Activated CD4-positive, alpha-beta T cell treated with anti-CD3 and anti-CD28 coated beads, Interleukin-2, amount 10 ng/mL, durations not matched to agents 24 days and 14 days (primary cell): ENCODE data around the gene TMEM187. TPM values are rescaled to one million over a fixed set of nuclear protein-coding genes. Genes with fewer than 3 reads are reported as not detected.

Source experiments
- DNase-seq: peaks from one replicate; pipeline ENCODE4 v3.0.0; 2022
- H3K27ac Mint-ChIP-seq: one replicate; pipeline ENCODE4 v1.8.0; 2022; ENCODE audit warnings: mild to moderate bottlenecking, mixed read lengths
- H3K27me3 Mint-ChIP-seq: one replicate; pipeline ENCODE4 v1.8.0; 2022; ENCODE audit warnings: mixed read lengths
- H3K36me3 Mint-ChIP-seq: one replicate; pipeline ENCODE4 v1.8.0; 2022; ENCODE audit warnings: low read depth, mild to moderate bottlenecking, mixed read lengths
- H3K4me1 Mint-ChIP-seq: one replicate; pipeline ENCODE4 v1.8.0; 2021; ENCODE audit warnings: mixed read lengths
- H3K4me3 Mint-ChIP-seq: one replicate; pipeline ENCODE4 v1.8.0; 2022; ENCODE audit warnings: mild to moderate bottlenecking, moderate library complexity, mixed read lengths
- H3K9me3 Mint-ChIP-seq: one replicate; pipeline ENCODE4 v1.8.0; 2021; ENCODE audit warnings: mixed read lengths
- intact Hi-C: fragments of 100-400 bp; cut with micrococcal nuclease; formaldehyde crosslinking; loops from one replicate; pipeline ENCODE4 v1.15.1; 2023
- total RNA-seq: library from RNA; stranded (reverse); gene quantifications from 2 replicates; pipeline ENCODE4 v1.2.3, GENCODE V29; 2022

The TMEM187 gene, protein sequence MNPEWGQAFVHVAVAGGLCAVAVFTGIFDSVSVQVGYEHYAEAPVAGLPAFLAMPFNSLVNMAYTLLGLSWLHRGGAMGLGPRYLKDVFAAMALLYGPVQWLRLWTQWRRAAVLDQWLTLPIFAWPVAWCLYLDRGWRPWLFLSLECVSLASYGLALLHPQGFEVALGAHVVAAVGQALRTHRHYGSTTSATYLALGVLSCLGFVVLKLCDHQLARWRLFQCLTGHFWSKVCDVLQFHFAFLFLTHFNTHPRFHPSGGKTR
- 2.4 and 3.8 TPM in 2 replicates for total RNA-seq

DNA sequence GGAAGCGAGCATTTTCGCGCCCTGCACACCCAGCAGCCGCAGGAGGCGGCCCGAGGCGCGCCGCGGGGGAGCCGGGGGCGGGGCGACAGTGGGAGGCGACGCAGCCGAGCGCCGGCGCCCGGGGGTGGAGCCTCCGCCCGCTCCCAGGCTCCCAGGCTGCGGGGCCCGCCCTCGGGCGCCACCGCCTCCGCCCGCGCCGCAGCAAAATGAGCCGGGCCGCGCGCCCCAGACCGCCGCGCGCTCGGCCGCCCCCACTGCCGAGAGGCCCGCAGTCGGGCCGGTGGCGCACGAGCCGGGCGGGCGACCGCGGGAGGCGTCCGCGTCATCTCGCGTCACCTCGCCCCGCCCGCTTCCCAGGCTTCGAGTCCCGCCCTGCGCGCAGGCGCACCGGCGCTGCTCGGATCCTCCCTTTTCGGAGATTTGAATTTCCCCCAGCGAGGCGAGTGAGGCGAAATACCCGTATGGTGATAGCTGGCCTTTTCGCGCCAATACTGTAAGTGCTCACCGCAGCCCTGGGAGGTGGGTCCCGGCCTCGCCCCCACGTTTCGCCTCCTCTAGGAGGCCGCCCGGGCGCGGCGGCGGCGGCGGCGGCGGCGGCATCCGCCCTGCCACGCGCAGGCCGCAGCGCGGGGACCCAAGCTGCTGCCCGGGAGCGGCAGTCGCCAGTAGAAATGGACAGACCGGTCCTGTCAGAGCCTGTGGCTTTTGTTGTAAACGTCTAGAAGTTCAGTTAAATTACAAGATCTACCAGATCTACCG is at the start of gene TMEM187:
TMEM187 (plus strand) TSS at position 387 of the 759 bp plus-strand sequence. CDS start 9,309 bp downstream, outside the sequence.
- Mint-ChIP-seq H3K27me3 (no peaks in the 10 kb centered on the region), H3K27ac (peak within 1 kb of the TSS; percentile 100), H3K4me3 (peak within 1 kb of the TSS; percentile 98), H3K9me3 (no peaks in the 10 kb centered on the region), H3K36me3 (peaks cover 13% of the 10 kb centered on the region), H3K4me1 (peaks cover 23% of the 10 kb centered on the region)
- DNase-seq: peak; percentile 96
- intact Hi-C loops: loop anchor here (1.0 to 5.0 kb wide), 4 partner anchors 9 to 397 kb away; partner anchors contain the start of gene MECP2

DNA sequence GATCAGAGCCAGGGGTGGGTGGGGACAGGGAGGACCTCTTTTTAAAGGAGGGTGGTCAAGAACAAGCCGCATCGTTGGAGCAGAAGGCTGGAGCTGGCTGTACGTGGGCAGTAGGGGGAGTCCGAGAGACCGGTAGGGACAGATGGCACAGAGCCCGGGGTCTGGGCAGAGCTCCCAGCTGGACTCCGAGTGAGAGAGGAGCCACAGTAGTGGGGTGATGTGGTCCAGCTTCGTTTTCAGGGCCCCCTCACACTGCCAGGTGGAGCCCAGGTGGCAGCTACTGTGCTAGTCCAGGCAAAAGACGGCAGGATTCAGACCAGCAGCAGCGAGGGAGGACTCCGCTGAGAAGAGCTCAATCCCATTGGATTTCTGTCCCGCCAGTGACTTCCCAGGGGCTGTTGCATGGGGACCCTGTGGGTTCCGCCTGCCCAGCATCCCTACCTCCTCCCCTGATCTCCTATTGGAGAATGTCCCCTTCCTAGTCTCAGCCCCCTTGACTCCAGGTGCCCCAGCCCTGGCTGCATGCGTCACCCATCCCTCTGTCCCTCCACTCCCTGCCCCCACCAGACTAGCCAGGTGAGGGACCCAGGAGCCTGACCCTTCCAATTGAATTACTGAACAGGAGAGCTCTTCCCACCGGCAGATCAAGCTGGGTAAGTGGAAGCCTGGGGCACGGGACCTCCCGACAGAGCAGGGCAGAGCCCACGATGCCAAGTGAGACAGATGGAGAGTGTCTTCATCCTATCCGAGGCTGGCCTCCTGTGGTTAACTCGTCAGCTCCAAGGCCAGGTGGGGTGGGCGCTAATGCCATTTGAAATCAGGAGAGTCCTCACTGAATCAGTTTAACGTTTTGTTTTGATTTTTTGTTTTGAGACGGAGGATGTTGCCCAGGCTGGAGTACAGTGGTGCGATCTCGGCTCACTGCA is 49.4 kb upstream of the TMEM187 start:
- Mint-ChIP-seq H3K9me3 (no peaks in the 10 kb centered on the region), H3K27ac (peak overlapping the region; percentile 51), H3K4me1 (peaks cover 25% of the 10 kb centered on the region), H3K36me3 (peaks cover 14% of the 10 kb centered on the region), H3K4me3 (peak overlapping the region; percentile 97), H3K27me3 (no peaks in the 10 kb centered on the region)
- DNase-seq: peak; percentile 60
- intact Hi-C loops: loop anchor here (10.0 kb wide), 2 partner anchors 48 to 968 kb away; no protein-coding TSS in a partner anchor

DNA sequence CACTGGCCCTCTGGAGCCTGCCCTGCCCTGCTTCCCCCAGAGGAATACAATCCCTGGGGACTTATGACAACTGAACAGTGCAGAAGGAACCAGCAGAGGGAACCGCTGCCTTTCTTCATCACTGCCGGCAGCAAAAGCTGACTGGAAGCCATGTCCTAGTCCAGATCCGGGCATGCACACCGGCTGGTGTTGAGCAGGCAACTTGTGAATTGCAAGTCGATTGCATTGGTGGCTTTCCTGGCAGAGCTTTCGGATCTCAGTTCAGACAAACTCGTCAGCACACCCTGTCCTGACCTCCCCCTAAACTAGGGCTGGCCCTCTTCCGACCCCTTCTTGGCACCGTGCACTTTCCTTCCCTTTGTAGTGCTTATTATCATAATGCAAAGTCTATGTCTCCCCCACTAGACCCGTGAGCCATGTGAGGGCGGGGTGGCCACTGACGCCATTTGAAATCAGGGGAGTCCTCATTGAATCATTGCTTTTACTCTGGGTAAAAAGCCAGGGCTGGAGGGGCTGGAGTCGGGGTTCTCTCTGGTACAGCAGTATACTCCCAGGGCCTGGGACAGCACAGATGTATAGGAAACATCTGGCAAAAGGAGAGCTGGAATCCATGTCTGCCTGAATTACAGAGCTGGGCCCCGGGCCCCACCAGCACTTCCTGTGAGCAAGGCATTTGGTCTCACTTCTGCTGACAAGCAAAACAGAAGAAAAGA is 48.2 kb upstream of the TMEM187 start:
- Mint-ChIP-seq H3K9me3 (no peaks in the 10 kb centered on the region), H3K27me3 (no peaks in the 10 kb centered on the region), H3K4me3 (peak overlapping the region; percentile 97), H3K4me1 (peaks cover 31% of the 10 kb centered on the region), H3K36me3 (peaks cover 18% of the 10 kb centered on the region), H3K27ac (peak overlapping the region; percentile 97)
- peak; percentile 74 for DNase-seq
- intact Hi-C loops: loop anchor here (1.0 to 10.0 kb wide), 3 partner anchors 50 to 970 kb away; partner anchors contain the start of gene PLXNB3

DNA sequence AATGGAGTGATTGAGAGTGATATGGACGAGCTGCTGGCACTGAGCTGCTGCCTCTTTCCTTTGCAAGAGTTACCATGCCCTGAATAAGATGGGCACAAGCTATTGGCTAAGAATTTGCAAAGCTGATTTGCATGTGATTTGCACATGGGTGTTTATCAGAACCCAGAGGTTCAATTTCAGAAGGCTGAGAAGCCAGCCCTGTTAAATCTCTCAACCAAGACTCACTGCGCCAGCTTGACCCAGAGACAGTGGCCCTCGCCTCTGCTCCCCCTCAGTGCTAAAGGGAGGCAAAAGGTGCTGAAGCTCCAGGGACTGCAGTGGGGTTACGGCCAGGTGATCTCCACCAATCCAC is 47.2 kb upstream of the TMEM187 start:
- H3K36me3 Mint-ChIP-seq: peaks cover 11% of the 10 kb centered on the region
- no peaks in the 10 kb centered on the region for H3K9me3 Mint-ChIP-seq
- peak overlapping the region; percentile 97 for H3K27ac Mint-ChIP-seq
- H3K4me3 Mint-ChIP-seq: peak overlapping the region; percentile 97
- intact Hi-C loops: loop anchor here (5.0 to 10.0 kb wide), 3 partner anchors 51 to 971 kb away; partner anchors contain the start of genes ABCD1 and BCAP31
- no peak for DNase-seq
- H3K27me3 Mint-ChIP-seq: no peaks in the 10 kb centered on the region
- H3K4me1 Mint-ChIP-seq: peaks cover 28% of the 10 kb centered on the region

GRCh38 chrX:153925739-153926551 is 46.6 kb upstream of the TMEM187 start, which contains the start of gene ARHGAP4:
ARHGAP4 (minus strand) TSS chrX:153926264; CDS start chrX:153926202, 62 bp downstream.
- peak within 1 kb of the TSS; percentile 98 for H3K27ac Mint-ChIP-seq
- peak within 1 kb of the TSS; percentile 97 for H3K4me3 Mint-ChIP-seq
- intact Hi-C loops: loop anchor here (2.0 to 10.0 kb wide), 5 partner anchors 21 to 971 kb away; partner anchors contain the start of genes ABCD1, BCAP31, IDH3G and SSR4
- H3K4me1 Mint-ChIP-seq: peaks cover 30% of the 10 kb centered on the region
- no peaks in the 10 kb centered on the region for H3K27me3 Mint-ChIP-seq
- peak; percentile 85 for DNase-seq
- H3K9me3 Mint-ChIP-seq: no peaks in the 10 kb centered on the region
- peaks cover 12% of the 10 kb centered on the region for H3K36me3 Mint-ChIP-seq

DNA sequence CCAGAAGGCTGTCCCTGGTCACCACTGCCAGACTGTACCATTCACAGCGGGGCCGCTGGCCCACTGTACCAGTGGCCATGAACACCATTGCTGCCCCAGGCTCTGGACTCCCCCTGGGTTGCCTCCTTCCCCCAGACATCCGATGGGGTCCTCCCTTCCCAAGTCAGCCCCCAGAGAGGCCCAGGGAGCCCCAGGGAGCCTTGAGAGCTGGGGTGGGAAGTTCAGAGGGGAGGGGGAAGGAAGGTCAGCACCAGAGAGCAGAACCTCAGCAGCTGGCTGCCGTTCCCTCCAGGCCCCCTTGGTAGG is 46.0 kb upstream of the TMEM187 start:
- intact Hi-C loops: loop anchor here (2.0 to 10.0 kb wide), 5 partner anchors 20 to 972 kb away; partner anchors contain the start of genes ABCD1, BCAP31, IDH3G and SSR4
- peak overlapping the region; percentile 98 for H3K27ac Mint-ChIP-seq
- no peaks in the 10 kb centered on the region for H3K27me3 Mint-ChIP-seq
- no peak for DNase-seq
- peak overlapping the region; percentile 91 for H3K4me3 Mint-ChIP-seq
- H3K36me3 Mint-ChIP-seq: peaks cover 16% of the 10 kb centered on the region
- H3K9me3 Mint-ChIP-seq: no peaks in the 10 kb centered on the region
- H3K4me1 Mint-ChIP-seq: peaks cover 30% of the 10 kb centered on the region

DNA sequence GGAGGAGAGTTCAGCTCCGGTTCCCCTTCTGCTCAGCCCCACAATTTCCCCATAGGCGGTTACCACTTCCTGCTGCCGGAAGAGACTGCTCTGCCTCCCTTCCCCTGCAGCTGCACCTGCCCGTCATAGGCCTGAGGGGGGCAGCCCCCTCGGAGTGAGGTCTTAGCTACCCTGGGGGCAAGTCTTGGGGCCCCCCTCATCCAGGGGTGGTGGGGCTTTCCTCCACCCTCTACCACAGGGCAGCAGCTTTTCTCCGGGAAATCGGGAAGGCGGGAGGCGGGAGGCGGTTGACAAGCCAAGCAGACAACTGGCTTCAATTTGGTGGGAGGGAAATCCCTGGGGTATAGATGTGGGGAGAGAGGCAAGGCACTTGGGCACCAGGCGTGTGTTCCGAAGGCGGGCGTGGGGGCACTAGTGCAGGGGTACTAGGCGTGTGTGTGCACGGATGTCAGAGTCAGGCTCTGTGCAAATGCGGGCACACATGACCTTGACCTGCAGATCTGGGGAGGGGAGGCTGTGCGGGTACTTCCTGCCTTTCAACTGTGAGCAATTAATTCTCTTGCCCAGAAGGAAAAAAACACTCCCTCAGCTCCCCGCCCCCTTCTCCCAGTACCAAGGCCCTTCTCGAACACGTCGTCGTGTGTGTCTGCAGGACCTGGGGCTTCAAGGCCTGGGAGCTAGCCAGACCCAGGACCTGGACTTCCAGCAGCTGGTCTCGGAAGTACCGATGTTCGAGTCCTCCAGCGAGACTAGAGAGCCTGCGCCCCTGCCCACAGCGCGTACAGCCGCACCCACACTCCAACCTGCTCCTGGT is 45.5 kb upstream of the TMEM187 start:
- H3K27ac Mint-ChIP-seq: peak overlapping the region; percentile 98
- H3K4me3 Mint-ChIP-seq: peak overlapping the region; percentile 91
- intact Hi-C loops: loop anchor here (2.0 to 10.0 kb wide), 5 partner anchors 20 to 972 kb away; partner anchors contain the start of genes ABCD1, BCAP31, IDH3G and SSR4
- H3K36me3 Mint-ChIP-seq: peaks cover 20% of the 10 kb centered on the region
- H3K4me1 Mint-ChIP-seq: peaks cover 28% of the 10 kb centered on the region
- no peaks in the 10 kb centered on the region for H3K27me3 Mint-ChIP-seq
- DNase-seq: peak; percentile 92
- no peaks in the 10 kb centered on the region for H3K9me3 Mint-ChIP-seq

DNA sequence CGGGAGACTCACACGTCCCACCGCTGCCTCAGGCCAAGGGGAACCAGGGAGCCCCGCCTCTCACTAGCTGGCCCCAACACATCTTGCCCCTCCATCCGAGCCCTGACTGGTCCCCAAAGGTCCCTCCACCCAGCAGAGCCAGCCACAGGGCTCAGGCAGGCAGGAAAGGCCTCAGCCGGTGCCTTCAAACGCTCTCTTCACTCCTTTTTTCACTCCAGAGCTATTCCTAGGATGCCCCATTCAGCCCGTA is 45.0 kb upstream of the TMEM187 start:
- Mint-ChIP-seq H3K27me3 (no peaks in the 10 kb centered on the region), H3K4me1 (peaks cover 23% of the 10 kb centered on the region), H3K27ac (peak overlapping the region; percentile 98), H3K36me3 (peaks cover 22% of the 10 kb centered on the region), H3K4me3 (peak overlapping the region; percentile 91), H3K9me3 (no peaks in the 10 kb centered on the region)
- no peak for DNase-seq
- intact Hi-C loops: loop anchor here (2.0 to 10.0 kb wide), 5 partner anchors 19 to 973 kb away; partner anchors contain the start of genes ABCD1, BCAP31, IDH3G and SSR4

GRCh38 chrX:153927922-153928760 is 44.4 kb upstream of the TMEM187 start:
- peaks cover 21% of the 10 kb centered on the region for H3K4me1 Mint-ChIP-seq
- peak overlapping the region; percentile 91 for H3K4me3 Mint-ChIP-seq

DNA sequence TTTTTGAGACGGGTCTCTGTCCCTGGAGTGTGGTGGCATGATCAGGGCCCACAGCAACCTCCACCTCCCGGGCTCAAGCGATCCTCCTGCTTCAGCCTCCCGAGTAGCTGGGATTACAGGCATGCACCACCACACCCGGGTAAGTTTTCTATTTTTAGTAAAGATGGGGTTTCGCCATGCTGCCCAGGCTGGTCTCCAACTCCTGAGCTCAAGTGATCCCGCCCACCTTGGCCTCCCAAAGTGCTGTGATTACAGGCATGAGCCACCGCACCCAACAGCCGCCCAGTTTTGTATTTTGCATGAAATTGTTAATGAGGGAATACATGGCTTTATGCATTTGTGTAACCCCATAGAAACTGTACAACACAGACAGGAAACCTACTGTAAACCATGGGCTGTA is 43.7 kb upstream of the TMEM187 start:
- peak overlapping the region; percentile 52 for H3K27ac Mint-ChIP-seq
- no peak for DNase-seq
- H3K27me3 Mint-ChIP-seq: no peaks in the 10 kb centered on the region
- intact Hi-C loops: loop anchor here (1.0 to 10.0 kb wide), 4 partner anchors 43 to 974 kb away; partner anchors contain the start of genes ABCD1, BCAP31 and TMEM187
- peaks cover 21% of the 10 kb centered on the region for H3K36me3 Mint-ChIP-seq
- peak overlapping the region; percentile 91 for H3K4me3 Mint-ChIP-seq
- peaks cover 20% of the 10 kb centered on the region for H3K4me1 Mint-ChIP-seq
- H3K9me3 Mint-ChIP-seq: no peaks in the 10 kb centered on the region

More at GRCh38 chrX:153927922-153928760, 44.4 kb upstream of the TMEM187 start:
- Mint-ChIP-seq H3K27ac (peak overlapping the region; percentile 98), H3K36me3 (peaks cover 22% of the 10 kb centered on the region), H3K27me3 (no peaks in the 10 kb centered on the region), H3K9me3 (no peaks in the 10 kb centered on the region)
- intact Hi-C loops: loop anchor here (1.0 to 10.0 kb wide), 6 partner anchors 19 to 973 kb away; partner anchors contain the start of genes ABCD1, BCAP31, IDH3G and SSR4
- peak; percentile 97 for DNase-seq

- intact Hi-C loops: loop anchor here (5.0 to 10.0 kb wide), 3 partner anchors 55 to 975 kb away; partner anchors contain the start of genes ABCD1 and BCAP31
- H3K27ac Mint-ChIP-seq: no peak overlapping the region
- no peak for DNase-seq
- H3K4me1 Mint-ChIP-seq: peaks cover 18% of the 10 kb centered on the region
- H3K9me3 Mint-ChIP-seq: no peaks in the 10 kb centered on the region
- peaks cover 21% of the 10 kb centered on the region for H3K36me3 Mint-ChIP-seq
- H3K27me3 Mint-ChIP-seq: no peaks in the 10 kb centered on the region
- H3K4me3 Mint-ChIP-seq: peak overlapping the region; percentile 91
Observed at GRCh38 chrX:153929576-153929975, 43.0 kb upstream of the TMEM187 start.
